NCI-H1417 treated with DMSO at 0.1 percent for 48 hours (cell line): ENCODE measurements around the gene STK40.

Source experiments
- DNase-seq: peaks from one replicate; lab custom pipeline; 2025; lab: John Stamatoyannopoulos, UW

Gene STK40

DNA sequence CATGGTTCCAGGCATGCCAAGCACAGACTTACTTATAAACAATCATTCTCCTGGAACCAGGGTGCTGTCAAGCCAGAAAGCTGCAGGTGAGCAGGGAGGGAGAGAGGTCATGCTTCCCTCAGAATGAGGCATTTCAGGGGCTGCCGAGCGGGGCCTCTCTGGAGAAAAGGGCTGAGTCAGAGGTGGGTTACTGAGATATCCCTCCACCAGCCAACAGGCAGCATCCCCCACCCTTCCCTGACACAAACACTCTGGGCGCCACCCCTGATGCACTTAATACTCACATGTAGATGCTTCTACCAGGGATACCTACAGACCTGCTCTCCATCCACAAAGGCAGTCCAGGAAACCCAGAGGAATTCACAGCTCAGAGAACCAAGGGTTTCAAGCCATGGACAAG lies 13.1 kb downstream of the STK40 start:
- DNase-seq: no peak

- no peak for DNase-seq
Observed at GRCh38 chr1:36369061-36369861, 16.5 kb downstream of the STK40 start.

GRCh38 chr1:36367798-36368197 lies 17.9 kb downstream of the STK40 start:
- DNase-seq: no peak

GRCh38 chr1:36367066-36367465 lies 18.7 kb downstream of the STK40 start:
- DNase-seq: no peak

DNA sequence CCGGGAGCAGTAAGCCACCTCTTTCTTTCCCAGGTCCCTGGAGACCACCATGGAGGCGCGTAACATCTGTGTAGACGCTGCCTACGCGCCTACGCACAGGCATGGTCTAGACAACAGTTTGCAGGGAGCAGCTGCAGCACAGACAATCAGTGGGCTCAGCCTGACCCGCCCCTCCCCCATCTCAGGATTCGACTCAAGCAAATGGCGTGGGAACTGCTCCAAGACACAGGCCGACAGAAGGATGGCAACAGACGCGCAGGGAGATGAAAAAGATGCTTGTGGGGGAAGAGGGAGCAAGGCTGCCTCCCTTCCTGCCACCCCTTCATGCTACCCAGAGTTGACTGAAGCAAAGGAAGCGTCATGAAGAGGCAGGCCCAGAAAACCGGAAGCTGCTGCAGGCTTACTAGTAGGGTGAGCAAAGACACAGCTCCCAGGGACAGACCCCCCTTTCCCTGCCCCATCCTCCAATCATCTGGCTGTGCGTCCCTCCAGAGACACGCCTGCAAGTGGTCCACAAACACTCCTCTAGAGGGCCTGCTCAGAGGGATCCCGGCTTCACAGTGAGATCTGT lies 19.5 kb downstream of the STK40 start:
- no peak for DNase-seq

DNA sequence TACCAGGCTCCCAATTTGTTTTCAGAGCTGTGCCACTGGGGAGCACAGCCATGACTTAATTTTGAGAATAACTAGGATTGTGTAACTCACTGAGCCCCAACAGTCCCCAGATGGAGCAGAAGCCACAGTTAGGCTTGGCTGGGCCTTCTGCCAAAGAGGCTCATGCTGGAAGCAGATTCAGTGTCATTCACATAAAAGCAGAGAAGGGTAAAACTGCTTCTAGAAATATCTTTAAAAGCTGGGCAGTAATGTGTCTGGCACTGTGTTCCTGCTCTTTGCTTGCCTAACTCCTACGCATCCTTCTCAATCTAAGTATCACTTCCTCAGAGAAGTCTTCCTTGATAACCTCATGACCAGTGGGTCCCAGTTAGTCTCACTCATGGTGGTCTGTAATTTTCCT lies 20.3 kb downstream of the STK40 start:
- DNase-seq: no peak

DNA sequence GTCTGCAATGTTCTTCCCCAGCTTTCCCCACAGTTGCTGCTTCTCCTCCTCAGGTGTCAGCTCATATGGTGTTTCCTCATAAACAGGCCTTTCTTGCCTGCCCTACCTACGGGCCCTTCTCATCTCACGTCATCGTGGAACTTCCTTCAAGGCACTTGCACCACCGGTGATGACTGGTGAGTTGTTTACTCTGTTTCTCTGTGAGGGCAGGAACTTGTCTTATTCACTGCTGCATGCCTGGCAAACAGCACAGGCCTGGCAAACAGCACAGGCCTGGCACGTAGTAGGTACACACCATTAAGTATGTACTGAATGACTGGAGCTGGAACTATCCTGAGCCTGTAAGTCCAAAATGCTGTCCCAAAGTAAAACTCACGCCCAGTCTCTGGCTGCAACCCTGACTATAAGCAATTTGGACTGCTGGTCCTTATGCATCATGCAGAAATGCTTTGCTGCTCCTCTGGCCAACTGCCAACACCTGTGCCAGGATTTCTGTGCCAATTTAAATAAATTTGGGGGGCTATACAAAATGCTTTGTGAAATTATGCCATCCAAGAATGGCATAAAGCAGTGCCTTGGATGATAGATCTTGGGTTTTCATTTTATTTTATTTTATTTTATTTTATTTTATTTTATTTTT lies 25.7 kb downstream of the STK40 start:
- no peak for DNase-seq

DNA sequence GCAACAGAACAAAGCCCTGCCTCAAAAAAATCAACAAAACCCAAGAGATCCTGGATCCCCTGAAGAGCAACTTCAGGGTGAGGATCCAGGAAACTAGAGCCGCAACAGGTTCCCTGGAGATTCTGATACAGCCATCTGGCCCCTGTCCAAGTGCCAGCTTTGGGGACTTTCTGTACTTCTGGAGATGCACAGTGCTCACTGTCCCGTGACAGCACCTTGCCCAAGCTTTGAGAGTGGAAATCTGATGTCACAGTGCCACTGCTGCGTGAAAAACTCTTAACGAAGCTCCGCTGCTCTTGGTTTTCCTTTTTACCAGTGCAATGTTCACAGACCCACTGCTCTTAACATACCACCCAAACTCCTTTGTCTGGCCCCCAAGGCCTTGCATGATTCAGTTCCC lies 26.3 kb downstream of the STK40 start:
- DNase-seq: no peak

GRCh38 chr1:36358514-36359084 lies 27.1 kb downstream of the STK40 start:
- no peak for DNase-seq

DNA sequence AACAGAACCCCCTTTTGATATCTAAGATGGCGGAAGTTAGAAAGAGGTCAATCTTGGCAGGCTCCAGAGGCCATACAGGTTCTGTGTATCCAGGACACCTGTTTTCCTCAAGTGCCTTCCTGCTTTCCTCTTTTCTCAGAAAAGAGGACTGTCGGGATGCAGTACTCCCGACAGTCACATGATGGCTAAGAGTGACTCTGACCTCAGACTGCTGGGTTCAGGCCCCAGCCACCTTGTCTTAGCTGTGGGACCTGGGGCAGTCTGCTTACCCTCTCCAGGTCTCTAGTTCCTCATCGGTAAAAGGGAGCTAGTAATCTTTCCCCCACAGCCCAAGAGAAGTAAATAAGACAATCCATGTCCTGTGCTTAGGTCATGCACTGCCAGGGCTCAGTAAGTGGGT lies 29.9 kb downstream of the STK40 start:
- no peak for DNase-seq

DNA sequence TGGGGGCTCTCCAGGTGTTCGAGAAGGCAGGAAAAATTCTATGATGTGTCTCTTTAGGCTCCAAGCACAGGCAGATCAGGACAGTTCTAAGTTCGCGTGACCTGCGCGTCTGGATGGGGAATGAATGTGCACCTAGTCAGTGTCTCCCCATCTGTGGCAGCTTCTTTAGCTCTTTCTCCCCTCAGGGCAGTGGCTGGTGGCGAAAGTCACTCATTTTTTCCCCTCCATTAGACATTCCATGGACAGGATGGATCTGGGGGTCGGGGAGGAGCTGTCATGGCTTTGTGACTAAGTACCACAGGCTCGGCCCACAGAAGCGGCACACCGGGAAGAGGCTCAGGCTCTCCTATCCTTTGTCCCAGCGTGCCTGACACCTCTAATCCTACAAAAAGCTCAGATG lies 31.2 kb downstream of the STK40 start:
- no peak for DNase-seq

DNA sequence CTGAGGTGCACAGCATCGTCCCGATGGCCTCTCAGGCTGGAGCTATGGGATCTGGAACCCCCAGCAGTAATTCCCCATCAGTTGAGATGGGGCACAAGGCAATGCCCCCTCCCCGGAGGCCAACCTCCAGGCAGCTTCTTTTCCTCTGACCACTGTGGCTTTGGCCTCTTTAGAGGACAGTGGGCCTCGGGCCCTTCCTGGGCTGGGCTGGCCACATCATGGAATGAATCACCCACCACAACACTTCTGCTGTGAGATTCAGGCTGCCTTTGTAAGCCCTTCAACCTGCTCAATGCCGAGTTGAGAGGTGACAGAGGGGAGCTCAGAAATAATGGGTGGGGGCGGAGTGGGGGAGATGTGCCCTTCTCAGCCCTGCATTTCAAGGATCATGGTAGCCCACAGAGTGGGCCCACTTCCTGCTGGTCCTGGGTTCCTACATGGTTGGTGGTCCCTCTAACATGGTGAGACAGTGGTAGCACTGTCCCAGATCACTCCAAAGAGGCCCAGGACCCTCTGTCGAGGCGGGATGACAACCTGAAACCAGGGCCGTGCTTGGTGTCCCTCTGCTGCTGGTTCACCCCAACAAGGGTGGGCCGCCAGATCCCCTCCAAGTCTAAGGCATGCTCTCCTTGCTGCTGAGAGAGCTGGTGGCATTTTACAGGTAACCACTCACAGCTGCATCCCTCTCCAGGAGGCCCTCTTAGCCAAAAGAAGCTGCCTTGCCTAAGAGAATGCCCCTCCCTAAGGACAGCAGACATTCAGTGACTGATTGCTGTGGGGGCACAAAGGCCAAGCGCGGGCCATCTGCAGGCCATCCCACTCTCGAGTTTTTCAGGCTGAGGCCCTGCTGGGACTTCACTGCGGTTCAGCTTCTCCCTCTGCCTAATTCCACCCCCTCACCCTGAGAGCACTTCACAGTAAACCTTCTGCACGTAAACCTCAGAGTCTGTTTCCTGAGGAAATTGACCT lies 32.5 kb downstream of the STK40 start:
- no peak for DNase-seq

DNA sequence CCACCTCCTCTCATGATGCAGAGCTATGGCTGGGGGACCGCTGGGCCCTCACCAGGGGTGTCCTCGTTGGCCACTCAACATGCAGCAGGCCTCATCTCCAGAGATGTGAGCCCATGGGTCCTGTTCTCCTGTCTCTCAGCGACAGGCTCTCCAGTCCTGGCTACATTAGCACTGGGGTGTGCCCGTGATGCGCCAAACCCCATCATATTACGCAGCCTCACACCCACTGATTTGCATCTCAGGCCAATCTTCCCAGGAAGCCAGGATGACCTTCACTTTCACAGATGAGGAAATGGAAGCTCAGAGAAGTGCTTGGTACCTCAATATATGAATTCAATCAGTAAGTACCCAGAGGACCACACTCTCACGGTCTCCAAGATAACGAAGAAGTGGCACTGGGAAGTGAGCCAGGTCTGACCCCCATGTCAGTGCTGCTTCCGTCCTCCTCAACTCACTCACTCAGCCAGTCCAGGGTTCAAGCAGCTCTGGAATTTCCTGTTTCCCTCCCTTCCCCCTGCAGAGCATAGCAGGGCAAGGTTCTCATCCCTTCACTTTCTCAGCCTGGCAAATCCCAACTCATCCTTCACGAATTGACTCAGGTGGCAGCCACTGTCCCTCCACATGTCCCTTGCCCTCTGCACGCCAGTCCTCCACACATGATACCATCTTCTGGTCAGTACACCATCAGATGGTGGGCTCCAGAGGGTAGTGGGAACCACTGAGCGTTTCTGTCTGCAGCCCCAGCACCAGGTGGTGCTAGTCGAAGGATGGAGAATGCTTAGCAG lies 33.4 kb downstream of the STK40 start:
- DNase-seq: no peak

GRCh38 chr1:36351227-36351977 lies 34.3 kb downstream of the STK40 start:
- no peak for DNase-seq

GRCh38 chr1:36350659-36351226 lies 35.0 kb downstream of the STK40 start:
- no peak for DNase-seq

GRCh38 chr1:36349839-36350238 lies 35.9 kb downstream of the STK40 start:
- DNase-seq: no peak

GRCh38 chr1:36349241-36349671 lies 36.5 kb downstream of the STK40 start:
- DNase-seq: no peak

DNA sequence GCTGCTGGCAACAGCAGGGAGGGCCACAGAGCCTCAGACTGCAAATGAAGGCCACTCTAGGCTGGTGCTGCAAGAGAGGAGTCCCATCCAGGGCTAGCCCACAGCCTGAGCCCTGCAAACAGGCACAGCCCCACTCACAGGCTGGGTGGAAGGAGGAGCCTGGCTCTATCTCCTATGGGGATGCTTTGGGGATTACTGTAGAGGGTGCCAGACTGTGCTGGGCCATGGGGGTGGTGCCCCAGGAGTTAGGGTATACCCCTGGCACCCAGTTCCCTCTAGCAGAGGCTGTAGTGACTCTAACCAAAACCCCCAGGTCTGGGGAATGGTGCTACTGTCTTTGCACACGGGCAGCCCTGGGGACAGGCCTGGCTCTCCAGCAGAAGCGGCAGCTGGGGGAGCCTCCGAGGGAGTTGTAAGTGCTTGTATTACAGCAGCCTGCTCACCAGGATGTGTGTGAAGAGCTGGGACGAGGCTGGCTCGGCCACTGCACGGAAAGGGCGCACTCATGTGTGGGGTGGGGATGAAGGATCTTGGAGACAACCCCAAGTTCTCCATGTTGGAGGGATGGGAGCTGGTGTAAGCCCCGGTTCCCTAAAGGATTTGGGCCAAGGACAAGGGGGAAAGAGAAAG lies 38.9 kb downstream of the STK40 start:
- DNase-seq: no peak

GRCh38 chr1:36345353-36345752 lies 40.4 kb downstream of the STK40 start:
- DNase-seq: no peak

- no peak for DNase-seq
Observed at GRCh38 chr1:36344395-36344680, 41.4 kb downstream of the STK40 start.
